PFSK-1 (cell line): ENCODE measurements around the gene BPI.

ENCODE experiments used
- FOXP2 ChIP-seq: optimal IDR thresholded peaks from 2 replicates; pipeline ENCODE3; 2011; ENCODE audit warnings: borderline replicate concordance, control low read depth, inconsistent platforms; ENCODE audit not compliant: insufficient read depth; ENCODE audit errors: extremely low read length, extremely low read depth
- POLR2AphosphoS5 ChIP-seq: IDR thresholded peaks from 2 replicates; pipeline ENCODE4 v1.6.1; 2012; ENCODE audit warnings: low read depth, mild to moderate bottlenecking, control low read depth, low read length, moderate library complexity
- REST ChIP-seq, 2 experiments: IDR thresholded peaks; 2 replicates each; pipeline versions ENCODE4 v1.6.1 to v1.8.0; 2011 to 2012; ENCODE audit warnings: low read depth in 2 of 2, low read length in 2 of 2, control low read depth in 1 of 2, inconsistent platforms in 1 of 2, mild to moderate bottlenecking in 1 of 2, moderate library complexity in 1 of 2; ENCODE audit not compliant: insufficient read depth in 1 of 2
- SIN3A ChIP-seq: IDR thresholded peaks from 2 replicates; pipeline ENCODE4 v1.6.1; 2012; ENCODE audit warnings: mild to moderate bottlenecking, low read length, moderate library complexity, borderline replicate concordance; ENCODE audit not compliant: insufficient read depth
- TAF1 ChIP-seq: IDR thresholded peaks from 2 replicates; pipeline ENCODE4 v1.6.1; 2012; ENCODE audit warnings: low read length, control low read depth, borderline replicate concordance; ENCODE audit not compliant: insufficient read depth

- TF ChIP-seq REST (IDR thresholded peaks at IDR 0.05; ENCODE audit: insufficient read depth in 1 of 2, low read depth in 2 of 2, low read length in 2 of 2) (no peak), POLR2AphosphoS5 (no peak), TAF1 (no peak), SIN3A (no peak), FOXP2 (no peak)
Measured at GRCh38 chr20:38266426-38266825, 37.5 kb upstream of the BPI start.
